NB4 (cell line): Measurements from ENCODE around the gene NRXN3.

Source experiments
- CTCF ChIP-seq: IDR thresholded peaks from one replicate; pipeline ENCODE4 v1.5.1; 2012; ENCODE audit warnings: low read depth, low read length
- POLR2A ChIP-seq: IDR thresholded peaks from 2 replicates; pipeline ENCODE4 v1.6.1; 2011; ENCODE audit warnings: mild to moderate bottlenecking; ENCODE audit not compliant: insufficient read length; ENCODE audit errors: extremely low read depth

DNA sequence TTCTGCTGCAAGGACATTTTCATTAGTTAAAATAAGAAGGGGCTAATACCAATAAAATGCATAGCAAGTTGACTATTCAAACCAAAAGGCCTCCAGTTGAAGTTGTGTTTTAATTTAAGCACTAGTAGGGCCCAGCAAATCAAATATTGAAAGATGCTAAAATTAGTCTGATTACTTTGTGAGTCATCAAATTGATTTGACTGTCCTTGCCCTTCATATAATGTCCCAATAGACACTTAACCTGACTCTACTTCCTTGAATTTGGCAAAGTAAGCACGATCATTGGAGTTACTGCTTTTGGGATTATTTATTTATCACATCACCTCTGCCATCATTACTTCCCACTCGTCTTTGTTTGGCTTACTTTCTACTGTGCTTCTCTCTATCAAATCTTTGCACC is 1242.6 kb downstream of the NRXN3 start:
- TF ChIP-seq CTCF (no peak), POLR2A (no peak)
